Ovary (tissue), 9 donors: ENCODE measurements around the gene SPCS1. TPM values are rescaled to one million over a fixed set of nuclear protein-coding genes. Genes with fewer than 3 reads are reported as not detected.
"Not testable (repeated sequence)": the region's sequence is repeated elsewhere in the genome, so short reads cannot be mapped to it uniquely, and the experiment has no call there.

Experiments
- DNase-seq, 5 donors: peaks; one replicate each; pipeline ENCODE4 v3.0.0-alpha.2; 2019 to 2020
- H3K27ac ChIP-seq, 2 donors: fragments of 200-600 bp; one replicate each; pipeline versions ENCODE4 v1.5.1 to v1.8.0; 2019 to 2022
- H3K27me3 ChIP-seq: fragments of 200-600 bp; one replicate; pipeline ENCODE4 v1.8.0; 2022
- H3K36me3 ChIP-seq: fragments of 200-600 bp; sonication (generic); one replicate; pipeline ENCODE4 v1.5.1; 2019
- H3K4me1 ChIP-seq: one replicate; pipeline ENCODE4 v1.8.1; 2013; ENCODE audit warnings: mild to moderate bottlenecking, moderate library complexity; ENCODE audit not compliant: insufficient read depth
- H3K4me3 ChIP-seq: fragments of 200-600 bp; sonication (generic); one replicate; pipeline ENCODE4 v1.5.1; 2017
- H3K9me3 ChIP-seq, 2 donors: fragments of 200-600 bp in 1 of 2; sonication (generic) in 1 of 2; one replicate each; pipeline versions ENCODE4 v1.5.1 to v1.8.1; 2013 to 2019; ENCODE audit warnings: mild to moderate bottlenecking in 1 of 2, moderate library complexity in 1 of 2
- CTCF ChIP-seq, 3 donors: fragments of 450-650 bp in 2 of 3; fragments of 200-600 bp in 1 of 3; IDR thresholded peaks; one replicate each; pipeline versions ENCODE4 v1.5.1 to v1.8.0; 2016 to 2022; ENCODE audit warnings: antibody characterized with exemption in 3 of 3, mild to moderate bottlenecking in 1 of 3
- EP300 ChIP-seq: sonication (generic); formaldehyde crosslinking; IDR thresholded peaks from one replicate; pipeline ENCODE4 v1.6.1; 2017; ENCODE audit warnings: antibody characterized with exemption
- POLR2A ChIP-seq: fragments of 450-650 bp; IDR thresholded peaks from one replicate; pipeline ENCODE4 v1.6.1; 2017; ENCODE audit warnings: antibody characterized with exemption, mild to moderate bottlenecking, moderate library complexity
- WGBS, 3 donors: extraction: QIAGEN DNeasy Blood & Tissue Kit in 1 of 3; methylation state at CpG; one replicate each; pipeline versions ENCODE4 v1.1.5 to v1.1.7; 2013 to 2017; 5-methylcytosine and 5-hydroxymethylcytosine counted together
- intact Hi-C, 4 donors: fragments of 100-400 bp; cut with DNase I; formaldehyde crosslinking; loops; one replicate each; pipeline versions ENCODE4 v1.11.0 to v1.15.1; 2022 to 2023
- polyA plus RNA-seq, 2 donors: library from polyadenylated mRNA; stranded (reverse); fragments of 200-250 nt in 1 of 2; fragments of 350-450 nt in 1 of 2; fragmentation: Illumina TruSeq in 1 of 2; extraction: RNeasy Lipid Tissue Mini Kit (QIAGEN cat#74804) in 1 of 2; gene quantifications; one replicate each; pipeline ENCODE4 v1.2.3, GENCODE V29; 2013 to 2014
- total RNA-seq, 7 donors: library from RNA; depleted of rRNA in 2 of 7; stranded (reverse); fragments of >200 nt in 2 of 7; fragmentation: NEBNext Ultra II Directional in 3 of 7; extraction: Animal tissue kit (Norgen Biotek cat#: 25700) in 3 of 7; gene quantifications; one replicate each; pipeline versions ENCODE4 v1.1.0 to v1.2.4, GENCODE V29; 2016 to 2023
- donor health status: DM: no; HTN: no; CAD: no; lungs with moderate emphysema.
- donor health status: DM: no; HTN: no; CAD: no.
- donor health status: Bipolar disorder and iron deficiency.
- donor health status: DM: yes; HTN: yes; CAD: no.
- donor health status: DM: no; HTN: no; CAD: no.
- donor health status: DM: yes; HTN: yes; CAD: no.

Gene SPCS1
- total and polyA plus RNA-seq, 9 donors, result 67.7 to 216 (median 96.6) TPM

DNA sequence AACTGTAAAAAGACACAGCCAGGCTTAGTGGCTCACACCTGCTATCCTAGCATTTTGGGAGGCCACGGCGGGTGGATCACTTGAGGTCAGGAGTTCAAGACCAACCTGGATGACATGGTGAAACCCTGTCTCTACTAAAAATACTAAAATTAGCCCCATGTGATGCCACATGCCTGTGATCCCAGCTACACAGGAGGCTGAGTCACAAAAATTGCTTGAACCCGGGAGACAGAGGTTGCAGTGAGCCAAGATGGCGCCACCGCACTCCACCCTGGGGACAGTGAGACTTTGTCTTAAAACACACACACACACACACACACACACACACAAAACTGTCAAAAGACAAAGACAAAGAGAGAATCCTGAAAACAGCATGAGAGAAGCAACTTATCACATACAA is 18.0 kb downstream of the SPCS1 start:
- intact Hi-C loops, result no loop called here
- Histone ChIP-seq H3K9me3 (no peaks in the 10 kb centered on the region), H3K36me3 (no peaks in the 10 kb centered on the region), H3K4me1 (no peaks in the 10 kb centered on the region), H3K27ac (no peak overlapping the region), H3K4me3 (no peak overlapping the region), H3K27me3 (no peaks in the 10 kb centered on the region)
- 96 to 99% (median 98%) methylated on average over 5 of the region's 5 CpGs for WGBS, 3 donors
- DNase-seq, result no peak
- no peak for TF ChIP-seq POLR2A
- no peak for TF ChIP-seq CTCF (IDR thresholded peaks at IDR 0.05)
- no peak for TF ChIP-seq EP300

- Histone ChIP-seq H3K4me3 (no peak overlapping the region), H3K4me1 (no peaks in the 10 kb centered on the region), H3K27ac (no peak overlapping the region), H3K27me3 (no peaks in the 10 kb centered on the region), H3K36me3 (no peaks in the 10 kb centered on the region), H3K9me3 (no peaks in the 10 kb centered on the region)
- WGBS, 3 donors, result 97 to 100% (median 100%) methylated on average over 1 of the region's 1 CpG
- DNase-seq, result no peak
- intact Hi-C loops, result no loop called here
- TF ChIP-seq EP300 (no peak), POLR2A (no peak), CTCF (IDR thresholded peaks at IDR 0.05) (no peak)
These were observed 18.6 kb downstream of the SPCS1 start for GRCh38 chr3:52724511-52724910.

- intact Hi-C loops, H3K4me1 ChIP-seq, DNase-seq, H3K36me3 ChIP-seq, H3K27me3 ChIP-seq, H3K27ac ChIP-seq, H3K9me3 ChIP-seq, H3K4me3 ChIP-seq: not testable (repeated sequence)
- 50 to 91% (median 90%) methylated on average over 3 of the region's 3 CpGs for WGBS, 3 donors
These were observed 22.8 kb downstream of the SPCS1 start for GRCh38 chr3:52728753-52729152.

DNA sequence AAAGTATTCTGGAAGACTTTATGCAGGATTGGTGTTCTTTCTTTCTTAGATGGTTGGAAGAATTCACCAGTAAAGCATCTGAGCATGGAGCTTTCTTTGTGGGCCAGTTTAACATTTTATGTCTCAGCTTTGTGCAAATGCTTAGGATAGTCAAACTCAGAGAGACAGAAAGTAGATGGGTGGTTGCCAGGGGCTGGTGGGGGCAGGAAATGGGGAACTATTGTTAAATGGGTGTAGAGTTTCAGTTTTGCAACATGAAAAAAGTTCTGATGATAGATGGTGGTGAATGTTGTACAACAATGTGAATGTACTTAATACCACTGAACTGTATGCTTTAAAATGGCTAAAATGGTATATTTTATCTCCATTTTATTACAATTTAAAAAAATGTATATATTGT is 24.8 kb downstream of the SPCS1 start:
- Histone ChIP-seq H3K27me3 (no peaks in the 10 kb centered on the region), H3K4me1 (no peaks in the 10 kb centered on the region), H3K27ac (no peak overlapping the region), H3K36me3 (no peaks in the 10 kb centered on the region), H3K4me3 (no peak overlapping the region), H3K9me3 (no peaks in the 10 kb centered on the region)
- intact Hi-C loops, result no loop called here
- no peak for DNase-seq
- TF ChIP-seq CTCF (IDR thresholded peaks at IDR 0.05) (no peak), POLR2A (no peak), EP300 (no peak)

- H3K27me3 ChIP-seq, result no peaks in the 10 kb centered on the region
- intact Hi-C loops, result no loop called here
- H3K4me3 ChIP-seq, result no peak overlapping the region
- no peak for TF ChIP-seq CTCF (IDR thresholded peaks at IDR 0.05)
- no peak for TF ChIP-seq EP300
- no peak for TF ChIP-seq POLR2A
- no peaks in the 10 kb centered on the region for H3K36me3 ChIP-seq
- H3K27ac ChIP-seq, result no peak overlapping the region
- H3K9me3 ChIP-seq, result no peaks in the 10 kb centered on the region
- 75 to 93% (median 80%) methylated on average over 14 of the region's 14 CpGs for WGBS, 3 donors
- no peaks in the 10 kb centered on the region for H3K4me1 ChIP-seq
- DNase-seq, result no peak
These were observed 25.7 kb downstream of the SPCS1 start for GRCh38 chr3:52731590-52731989.
